ENCODE results near the gene INSIG2.

GRCh38 chr2:118119761-118120400, 31.6 kb downstream of the INSIG2 start:
- TF ChIP-seq CTCF (IDR thresholded peaks at IDR 0.05; ENCODE audit: poor library complexity) (no peak), EZH2 (IDR thresholded peaks at IDR 0.05; ENCODE audit: borderline replicate concordance) (no peak)

All from hepatocyte (in vitro differentiated cells).